K562 (cell line): ENCODE results near the gene CCNYL1. TPM values are rescaled to one million over a fixed set of nuclear protein-coding genes. Genes with fewer than 3 reads are reported as not detected.

Experiments
- ATF4 ChIP-seq: fragments of 450-650 bp; formaldehyde crosslinking; IDR thresholded peaks from 2 replicates; pipeline ENCODE4 v1.4.0; 2022; ENCODE audit warnings: mild to moderate bottlenecking, moderate library complexity
- HNRNPL ChIP-seq: fragments of 200-400 bp; formaldehyde crosslinking; IDR thresholded peaks from 2 replicates; pipeline ENCODE4 v1.6.1; 2017; ENCODE audit warnings: low read depth, mild to moderate bottlenecking, low read length
- MECOM ChIP-seq: fragments of 250-450 bp; sonication (Bioruptor Pico); IDR thresholded peaks from 2 replicates; pipeline ENCODE4 v1.8.0; 2022; ENCODE audit warnings: inconsistent platforms
- MEIS2 ChIP-seq: fragments of 450-650 bp; IDR thresholded peaks from 2 replicates; pipeline ENCODE4 v1.6.1; 2014; ENCODE audit warnings: mild to moderate bottlenecking; ENCODE audit not compliant: partially characterized antibody
- RB1 ChIP-seq: fragments of 450-650 bp; IDR thresholded peaks from 2 replicates; pipeline ENCODE4 v1.6.1; 2017; ENCODE audit warnings: low read depth, mild to moderate bottlenecking
- REST ChIP-seq, 2 experiments: fragments of 450-650 bp; formaldehyde crosslinking in 1 of 2; IDR thresholded peaks; 2 replicates each; pipeline versions ENCODE4 v1.4.0 to v1.6.1; 2014 to 2020; ENCODE audit warnings: mild to moderate bottlenecking in 2 of 2, borderline replicate concordance in 1 of 2, low read depth in 1 of 2
- SMAD3 ChIP-seq: fragments of 450-650 bp; formaldehyde crosslinking; conservative IDR thresholded peaks from 2 replicates; pipeline ENCODE4 v1.4.0; 2020; ENCODE audit warnings: mild to moderate bottlenecking
- SMC3 ChIP-seq: conservative IDR thresholded peaks from 2 replicates; pipeline ENCODE4 v1.6.1; 2011; ENCODE audit warnings: low read depth, low read length, improper control_type of control experiment; ENCODE audit not compliant: insufficient read depth
- STAG1 ChIP-seq: sonication (generic); formaldehyde crosslinking; IDR thresholded peaks from 2 replicates; pipeline ENCODE4 v1.5.0; 2020; ENCODE audit warnings: missing genetic modification reagents, borderline replicate concordance
- ZNF146 ChIP-seq: IDR thresholded peaks from one replicate; pipeline ENCODE4 v1.6.1; 2018; ENCODE audit warnings: missing compliant biosample characterization; ENCODE audit not compliant: unreplicated experiment
- polyA plus RNA-seq, 8 experiments: library from polyadenylated mRNA; depleted of rRNA in 4 of 8; stranded (reverse) in 5 of 8; unstranded in 3 of 8; fragments of >200 nt; fragmentation: Nextera tagmentation in 2 of 8; fragmentation: Illumina TruSeq in 1 of 8; extraction: Ambion mirVana in 2 of 8; extraction: Trizol in 1 of 8; gene quantifications; 2 replicates each; pipeline versions ENCODE4 v1.2.1 to v1.2.3, GENCODE V29; 2011 to 2014; ENCODE audit warnings: inconsistent platforms in 1 of 8, missing spikeins in 1 of 8
- total RNA-seq, 7 experiments: library from RNA; depleted of rRNA in 6 of 7; stranded (reverse); fragments of >200 nt in 6 of 7; fragmentation: Illumina TruSeq in 2 of 7; extraction: Trizol in 2 of 7; gene quantifications; 2 replicates each; pipeline versions ENCODE4 v1.2.1 to v1.2.3, GENCODE V29; 2011 to 2021; ENCODE audit warnings: low replicate concordance in 1 of 7
- TF ChIP-seq, protein P1 (sequence below): sonication (generic); formaldehyde crosslinking; IDR thresholded peaks from 2 replicates; pipeline ENCODE4 v1.8.0; 2022; ENCODE audit warnings: mild to moderate bottlenecking, low read depth, missing genetic modification reagents

CCNYL1 gene
- total and polyA plus RNA-seq, 9 of the 15 experiments (the other 6 are each of a cell fraction or from before 2014, with no cell fraction given), result 1.9 to 7.5 (median 4.7) TPM

- TF ChIP-seq ATF4 (CRISPR knock-in tag) (no peak), REST (IDR thresholded peaks at IDR 0.05; ENCODE audit: borderline replicate concordance) (peak; percentile 92), REST (CRISPR knock-in tag; IDR thresholded peaks at IDR 0.05; ENCODE audit: low read depth) (no peak), ZNF146 (no peak), STAG1 (CRISPR knock-in tag) (peak; percentile 83), RB1 (peak; percentile 32; the same call in 1 of the 2 replicates), MEIS2 (peak; percentile 9), SMC3 (peak; percentile 92), SMAD3 (CRISPR knock-in tag) (no peak), HNRNPL (no peak), MECOM (no peak)
- TF ChIP-seq, protein P1, sequence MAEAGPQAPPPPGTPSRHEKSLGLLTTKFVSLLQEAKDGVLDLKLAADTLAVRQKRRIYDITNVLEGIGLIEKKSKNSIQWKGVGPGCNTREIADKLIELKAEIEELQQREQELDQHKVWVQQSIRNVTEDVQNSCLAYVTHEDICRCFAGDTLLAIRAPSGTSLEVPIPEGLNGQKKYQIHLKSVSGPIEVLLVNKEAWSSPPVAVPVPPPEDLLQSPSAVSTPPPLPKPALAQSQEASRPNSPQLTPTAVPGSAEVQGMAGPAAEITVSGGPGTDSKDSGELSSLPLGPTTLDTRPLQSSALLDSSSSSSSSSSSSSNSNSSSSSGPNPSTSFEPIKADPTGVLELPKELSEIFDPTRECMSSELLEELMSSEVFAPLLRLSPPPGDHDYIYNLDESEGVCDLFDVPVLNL, result no peak
Observed at GRCh38 chr2:207746131-207746530, 34.7 kb downstream of the CCNYL1 start (continued).
